Umbilical cord (tissue), 2 donors: ENCODE data around the gene FBXW10. TPM values are rescaled to one million over a fixed set of nuclear protein-coding genes. Genes with fewer than 3 reads are reported as not detected.
"Not testable (repeated sequence)": the region's sequence is repeated elsewhere in the genome, so short reads cannot be mapped to it uniquely, and the experiment has no call there.

ENCODE experiments used
- DNase-seq: peaks from one replicate; pipeline ENCODE4 v3.0.0-alpha.2; 2015; ENCODE audit warnings: low spot score
- total RNA-seq: library from RNA; depleted of rRNA; stranded (reverse); fragments of >200 nt; gene quantifications from one replicate; pipeline ENCODE4 v1.2.3, GENCODE V29; 2014; ENCODE audit warnings: low replicate concordance; ENCODE audit not compliant: insufficient read depth

The FBXW10 gene
- 0.24 TPM for total RNA-seq

GRCh38 chr17:18743699-18744421, at the start of gene FBXW10:
FBXW10 (plus strand) TSS chr17:18744054; CDS start chr17:18744245, 191 bp downstream.
- DNase-seq = not testable (repeated sequence)

- DNase-seq = not testable (repeated sequence)
Observed at GRCh38 chr17:18695143-18695542, 48.7 kb upstream of the FBXW10 start.

DNA sequence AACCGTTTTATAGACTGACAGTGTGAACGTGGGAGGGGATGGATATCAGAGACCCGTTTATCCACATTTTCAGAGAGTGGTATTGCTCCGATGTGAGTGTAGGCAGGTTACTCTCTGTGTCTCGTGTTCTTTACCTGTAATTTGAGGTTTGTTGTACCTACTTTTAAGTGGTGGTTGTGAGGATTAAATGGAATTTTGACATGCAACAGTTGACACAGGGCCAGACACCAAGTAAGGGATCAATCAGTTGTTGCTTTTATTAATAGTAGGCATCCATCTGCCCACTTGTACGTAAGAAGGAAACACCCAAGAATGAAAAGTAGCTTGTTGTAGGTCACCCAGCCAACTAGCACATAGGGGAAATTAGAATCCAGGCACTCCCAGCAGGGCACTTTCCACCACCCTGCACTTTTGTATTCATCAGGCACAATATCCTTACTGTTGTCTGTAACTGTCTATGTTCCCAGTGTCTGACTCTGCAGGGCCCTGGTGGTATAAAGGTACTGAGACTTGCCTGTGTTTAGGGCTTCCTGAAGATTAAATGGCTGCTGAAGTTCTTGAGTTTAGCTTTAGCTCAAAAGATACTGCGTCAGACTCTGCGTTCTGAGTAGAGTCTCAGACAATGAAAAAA, 45.3 kb upstream of the FBXW10 start:
- DNase-seq = not testable (repeated sequence)

DNA sequence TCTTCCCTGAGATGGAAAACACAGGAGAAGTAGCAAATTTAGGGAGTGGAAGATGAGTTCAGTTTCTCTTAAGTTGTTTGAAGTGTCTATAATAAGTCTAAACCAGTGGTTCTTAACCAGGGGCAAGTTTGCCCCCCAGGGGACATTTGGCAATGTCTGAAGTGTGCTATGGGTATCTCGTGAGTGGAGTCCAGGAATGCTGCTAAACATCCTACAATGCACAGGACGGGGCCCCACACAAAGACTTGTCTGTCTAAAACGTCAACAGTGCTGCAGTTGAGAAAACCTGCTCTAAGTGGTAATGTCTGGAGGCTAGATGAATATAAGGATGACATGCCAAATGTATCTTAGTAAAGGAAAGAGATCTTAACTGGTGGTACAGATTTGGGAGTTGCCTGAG, 37.9 kb upstream of the FBXW10 start:
- DNase-seq = not testable (repeated sequence)

DNA sequence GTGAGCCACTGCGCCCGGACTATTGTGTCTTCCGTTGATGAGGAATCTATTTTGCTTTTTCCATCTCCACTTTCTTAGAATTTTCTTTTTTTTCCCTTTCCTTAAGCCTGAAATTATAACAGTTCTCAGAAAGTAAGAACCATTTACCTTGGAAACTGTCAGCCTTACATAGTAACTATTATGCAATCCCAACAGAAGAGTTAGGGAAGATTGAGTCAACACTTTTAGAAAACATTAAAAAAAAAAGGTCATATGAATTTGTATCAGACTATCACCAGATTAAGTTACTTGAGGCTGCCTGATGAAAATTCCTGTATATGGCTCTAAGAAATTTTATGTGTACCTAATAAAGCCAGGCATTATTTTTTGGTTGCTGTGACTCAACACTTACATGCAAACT, 35.6 kb upstream of the FBXW10 start:
- not testable (repeated sequence) for DNase-seq

GRCh38 chr17:18712354-18712999, 31.4 kb upstream of the FBXW10 start:
- peak; percentile 59 for DNase-seq

GRCh38 chr17:18718643-18719427, 25.0 kb upstream of the FBXW10 start:
- DNase-seq = peak; percentile 43

GRCh38 chr17:18719428-18720110, 24.3 kb upstream of the FBXW10 start:
- not testable (repeated sequence) for DNase-seq

DNA sequence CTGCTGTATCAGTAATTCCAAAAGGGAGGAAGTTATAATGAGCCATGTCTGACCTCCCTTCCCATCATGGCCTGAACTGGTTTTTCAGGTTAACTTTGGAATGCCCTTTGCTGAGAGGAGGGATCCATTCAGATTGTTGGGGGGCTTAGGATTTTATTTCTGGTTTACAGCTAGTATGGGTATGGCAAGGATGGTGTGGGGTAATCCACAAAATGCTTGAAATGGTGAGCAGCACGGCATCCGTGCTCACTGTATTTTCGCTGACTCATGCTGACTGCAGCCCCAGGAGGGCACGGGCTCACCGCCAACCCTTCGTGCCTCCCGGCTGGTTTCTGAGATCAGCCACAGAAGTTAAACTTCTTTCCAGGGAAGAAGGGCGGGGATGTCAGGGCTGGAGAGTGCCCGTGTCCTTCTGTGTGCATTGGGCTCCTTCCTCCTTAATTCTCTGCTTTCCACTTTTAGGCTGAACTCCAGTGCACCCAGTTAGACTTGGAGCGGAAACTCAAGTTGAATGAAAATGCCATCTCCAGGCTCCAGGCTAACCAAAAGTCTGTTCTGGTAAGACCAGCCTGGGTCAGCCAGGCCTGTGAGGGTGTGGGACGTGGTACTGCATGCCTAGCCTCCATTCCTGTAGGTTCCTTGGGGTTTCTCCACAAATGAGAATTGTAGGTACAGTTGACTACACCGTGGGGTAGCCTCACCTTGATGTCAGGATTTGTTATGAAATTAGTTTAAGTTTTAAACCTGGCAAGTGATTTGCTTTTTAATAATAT, 21.9 kb upstream of the FBXW10 start:
- not testable (repeated sequence) for DNase-seq

DNA sequence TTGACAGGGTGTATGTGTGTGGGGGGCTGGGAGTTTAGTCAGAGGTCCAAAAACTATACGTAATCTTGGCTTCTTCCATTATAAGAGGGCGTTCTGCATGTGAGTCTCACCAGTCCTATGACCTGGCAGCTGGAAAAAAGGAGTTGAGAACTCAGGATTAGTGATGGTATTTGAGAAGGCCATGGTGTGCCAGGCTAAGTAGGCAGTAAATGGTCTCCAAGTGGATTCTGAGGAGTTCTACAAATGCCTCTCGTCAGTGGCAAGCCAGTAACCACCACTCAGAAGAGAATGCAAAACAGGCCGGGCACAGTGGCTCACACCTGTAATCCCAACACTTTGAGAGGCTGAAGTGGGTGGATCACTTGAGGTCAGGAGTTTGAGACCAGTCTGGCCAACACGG, 21.2 kb upstream of the FBXW10 start:
- not testable (repeated sequence) for DNase-seq

DNA sequence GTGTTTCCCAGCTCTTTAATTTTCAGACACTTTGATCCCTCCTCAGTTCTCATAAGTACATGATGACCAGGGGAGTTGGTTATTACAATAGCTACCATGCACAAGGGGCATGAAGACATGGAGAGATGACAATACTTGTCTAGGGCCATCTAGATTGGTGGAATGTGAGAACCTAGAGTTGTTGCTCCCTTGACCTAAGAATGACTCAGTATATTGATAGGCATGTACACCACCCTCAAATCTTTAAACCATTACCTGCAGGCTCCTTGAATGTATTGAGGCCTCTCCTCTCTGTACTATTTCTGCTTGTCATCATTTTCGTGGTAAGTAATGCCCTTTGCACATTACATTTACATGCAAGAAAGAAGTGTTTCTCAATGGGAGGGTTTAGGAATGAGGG, 20.3 kb upstream of the FBXW10 start:
- DNase-seq = not testable (repeated sequence)

- DNase-seq = not testable (repeated sequence)
Observed at GRCh38 chr17:18732438-18732837, 11.4 kb upstream of the FBXW10 start.

DNA sequence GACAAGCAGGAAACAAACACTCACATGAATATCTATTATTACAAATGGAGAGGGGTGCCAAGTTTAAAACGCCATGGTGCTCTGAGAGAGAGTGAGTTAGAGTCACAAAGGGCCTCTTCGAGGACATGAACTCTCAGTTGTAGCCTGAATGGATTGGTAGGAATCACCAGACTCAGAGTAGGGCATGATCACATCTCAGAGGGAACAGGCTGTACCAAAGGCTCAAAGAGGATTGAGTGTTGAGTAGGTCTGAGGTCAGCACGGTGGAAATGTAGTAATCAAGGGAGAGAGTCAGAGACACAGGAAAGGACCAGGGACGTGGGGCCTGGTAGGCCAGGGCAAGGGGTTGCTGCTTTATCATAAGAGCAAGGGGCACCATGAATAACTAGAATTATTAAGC, 10.5 kb upstream of the FBXW10 start:
- DNase-seq = not testable (repeated sequence)

- not testable (repeated sequence) for DNase-seq
Observed at GRCh38 chr17:18739616-18740391, 4.0 kb upstream of the FBXW10 start.

DNA sequence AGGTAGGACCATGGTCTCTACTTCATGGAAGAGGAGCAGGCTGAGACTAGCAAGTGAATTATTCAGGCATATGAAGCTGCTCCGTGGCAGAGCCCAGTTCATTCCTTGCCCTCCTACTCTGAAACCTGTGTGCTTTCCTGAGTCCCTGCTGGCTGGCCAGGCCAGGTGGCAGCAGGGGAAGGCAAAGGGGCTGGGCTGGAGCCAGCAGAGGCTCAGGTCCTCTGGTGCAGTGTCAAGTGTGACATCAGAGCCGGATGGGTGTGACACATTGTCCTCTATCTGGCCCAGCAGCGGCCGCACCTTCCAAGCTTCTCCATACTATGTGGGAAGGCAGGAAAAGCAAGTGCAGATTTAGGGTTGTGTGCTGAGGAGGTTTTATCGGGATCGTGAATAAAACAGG, 2.6 kb upstream of the FBXW10 start:
- not testable (repeated sequence) for DNase-seq

DNA sequence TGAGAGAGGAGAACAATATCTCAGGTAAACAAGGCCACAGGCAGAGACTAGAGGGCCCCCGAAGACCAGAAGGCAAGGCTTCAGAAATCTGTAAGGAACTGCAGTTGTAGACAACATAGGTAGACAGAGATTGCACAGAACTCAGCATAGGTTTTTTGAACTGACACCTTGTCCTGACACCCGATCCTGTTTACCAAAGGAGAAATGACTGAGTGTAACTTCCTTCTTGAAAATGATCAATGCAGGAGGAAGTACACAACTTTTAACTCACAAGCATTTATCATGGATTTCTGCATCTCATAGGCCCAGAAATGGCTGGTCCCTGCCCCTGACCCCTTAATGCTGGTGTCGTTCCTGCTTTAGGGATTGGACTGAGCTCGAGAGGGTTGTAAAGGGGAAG, 872 bp downstream of the FBXW10 start:
- not testable (repeated sequence) for DNase-seq

GRCh38 chr17:18746551-18746950, 2.7 kb downstream of the FBXW10 start:
- peak; percentile 22 for DNase-seq

- DNase-seq = not testable (repeated sequence)
Observed at GRCh38 chr17:18747501-18747900, 3.6 kb downstream of the FBXW10 start.

GRCh38 chr17:18750242-18750641, 6.4 kb downstream of the FBXW10 start:
- not testable (repeated sequence) for DNase-seq
